A673 (cell line): ENCODE measurements around the gene CAPN5. TPM values are rescaled to one million over a fixed set of nuclear protein-coding genes. Genes with fewer than 3 reads are reported as not detected.
"Not testable (repeated sequence)": the region's sequence is repeated elsewhere in the genome, so short reads cannot be mapped to it uniquely, and the experiment has no call there.

Experiments used
- BruUV-seq: library from RNA; stranded (reverse); fragments of 400-500 nt; replicated peaks from 2 replicates; lab custom pipeline; 2021; lab: Mats Ljungman, UMichigan
- CTCF ChIA-PET: fragments of 300-600 bp; sonication (Branson Sonifier 250); formaldehyde crosslinking; loops from one replicate; lab custom pipeline; 2022; ENCODE audit warnings: antibody characterized with exemption; lab: Charles Lee
- POLR2A ChIA-PET: fragments of 300-600 bp; sonication (Branson Sonifier 250); formaldehyde crosslinking; loops from one replicate; lab custom pipeline; 2022; ENCODE audit warnings: antibody characterized with exemption; ENCODE audit not compliant: low non-redundant PET; lab: Charles Lee
- DNase-seq: peaks from one replicate; pipeline ENCODE4 v3.0.0-alpha.2; 2015; ENCODE audit warnings: low spot score
- H3K27ac ChIP-seq: fragments of 200-600 bp; sonication (generic); 2 replicates; pipeline ENCODE4 v1.5.1; 2016; ENCODE audit warnings: mixed run types, low read depth, mild to moderate bottlenecking, mixed read lengths, antibody characterized with exemption, low read length; ENCODE audit not compliant: poor library complexity, severe bottlenecking
- H3K27me3 ChIP-seq: fragments of 200-600 bp; sonication (generic); replicated peaks from 2 replicates; pipeline ENCODE4 v1.6.1; 2017; ENCODE audit warnings: mixed run types, low read depth, mild to moderate bottlenecking, mixed read lengths, antibody characterized with exemption, low read length; ENCODE audit not compliant: insufficient read depth, poor library complexity
- H3K36me3 ChIP-seq: fragments of 200-600 bp; sonication (generic); 2 replicates; pipeline ENCODE4 v1.6.1; 2016; ENCODE audit warnings: mixed run types, mild to moderate bottlenecking, mixed read lengths, antibody characterized with exemption, low read length; ENCODE audit not compliant: insufficient read depth, poor library complexity, severe bottlenecking
- H3K4me1 ChIP-seq: fragments of 200-600 bp; sonication (generic); 2 replicates; pipeline ENCODE4 v1.6.1; 2017; ENCODE audit warnings: mixed run types, mild to moderate bottlenecking, mixed read lengths, antibody characterized with exemption, low read length; ENCODE audit not compliant: insufficient read depth, poor library complexity, severe bottlenecking
- H3K4me3 ChIP-seq: fragments of 200-600 bp; sonication (generic); 2 replicates; pipeline ENCODE4 v1.5.1; 2016; ENCODE audit warnings: low read depth, mixed run types, mild to moderate bottlenecking, mixed read lengths, low read length; ENCODE audit not compliant: poor library complexity, severe bottlenecking
- H3K9me3 ChIP-seq: fragments of 200-600 bp; sonication (generic); 2 replicates; pipeline ENCODE4 v1.6.1; 2016; ENCODE audit warnings: mixed run types, low read depth, mild to moderate bottlenecking, mixed read lengths, antibody characterized with exemption, low read length; ENCODE audit not compliant: poor library complexity, severe bottlenecking
- EZH2 ChIP-seq: fragments of 200-600 bp; sonication (generic); IDR thresholded peaks from 2 replicates; pipeline ENCODE4 v1.6.1; 2017; ENCODE audit warnings: borderline replicate concordance, low read depth, mild to moderate bottlenecking, mixed read lengths, antibody characterized with exemption, low read length; ENCODE audit not compliant: poor library complexity, severe bottlenecking
- intact Hi-C: fragments of 100-400 bp; cut with micrococcal nuclease; formaldehyde crosslinking; loops from one replicate; pipeline ENCODE4 v1.10.0; 2022; ENCODE audit not compliant: unreplicated experiment
- total RNA-seq: library from RNA; stranded (reverse); gene quantifications from 2 replicates; pipeline ENCODE4 v1.2.3, GENCODE V29; 2021
- TF ChIP-seq, protein P1 (sequence below): fragments of 300-800, 200-600 bp; sonication (generic); conservative IDR thresholded peaks from 2 replicates; pipeline ENCODE4 v1.5.1; 2017; ENCODE audit warnings: low read depth, mild to moderate bottlenecking, antibody characterized with exemption, low read length, moderate library complexity, mixed read lengths

Gene CAPN5
- total RNA-seq, 1 experiment from 2014 or later, result 4.3 TPM

DNA sequence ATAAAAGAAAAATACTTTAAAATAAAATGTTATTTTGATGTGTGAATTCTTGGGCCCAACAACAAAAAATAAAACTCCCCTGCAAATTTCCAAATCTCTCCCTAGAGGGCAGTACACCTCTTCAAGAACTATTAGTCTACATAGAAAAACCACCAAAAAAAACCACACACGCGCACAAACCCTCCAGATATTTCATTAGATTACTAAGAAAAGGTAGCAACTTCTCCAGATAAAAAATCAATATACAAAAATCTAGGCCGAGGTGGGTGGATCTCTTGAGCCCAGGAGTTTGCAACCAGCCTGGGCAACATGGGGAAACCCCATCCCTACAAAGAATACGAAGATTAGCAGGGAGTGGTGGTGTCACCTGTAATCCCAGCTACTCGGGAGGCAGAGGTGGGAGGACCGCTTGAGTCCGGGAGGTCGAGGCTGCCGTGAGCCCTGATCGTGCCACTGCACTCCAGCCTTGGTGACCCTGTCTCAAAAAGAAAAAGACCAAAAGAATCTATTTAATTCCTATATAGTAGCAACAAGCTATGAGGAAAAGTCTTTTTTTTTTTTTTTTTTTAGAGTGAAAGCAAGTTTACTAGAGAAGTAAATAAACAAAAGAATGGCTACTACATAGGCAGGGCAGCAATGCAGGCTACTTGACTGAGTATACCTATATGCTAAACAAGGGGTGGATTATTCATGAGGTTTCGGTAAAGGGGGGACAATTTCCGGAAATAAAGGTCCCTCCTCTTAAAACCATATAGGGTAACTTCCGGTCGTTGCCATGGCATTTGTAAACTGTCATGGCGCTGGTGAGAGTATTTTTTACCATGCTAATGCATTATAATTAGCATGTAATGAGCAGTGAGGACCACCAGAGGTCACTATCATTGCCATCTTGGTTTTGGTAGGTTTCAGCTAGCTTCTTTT is 19.5 kb upstream of the CAPN5 start:
- DNase-seq, result peak; percentile 97
- no peak for TF ChIP-seq EZH2
- TF ChIP-seq, protein P1, sequence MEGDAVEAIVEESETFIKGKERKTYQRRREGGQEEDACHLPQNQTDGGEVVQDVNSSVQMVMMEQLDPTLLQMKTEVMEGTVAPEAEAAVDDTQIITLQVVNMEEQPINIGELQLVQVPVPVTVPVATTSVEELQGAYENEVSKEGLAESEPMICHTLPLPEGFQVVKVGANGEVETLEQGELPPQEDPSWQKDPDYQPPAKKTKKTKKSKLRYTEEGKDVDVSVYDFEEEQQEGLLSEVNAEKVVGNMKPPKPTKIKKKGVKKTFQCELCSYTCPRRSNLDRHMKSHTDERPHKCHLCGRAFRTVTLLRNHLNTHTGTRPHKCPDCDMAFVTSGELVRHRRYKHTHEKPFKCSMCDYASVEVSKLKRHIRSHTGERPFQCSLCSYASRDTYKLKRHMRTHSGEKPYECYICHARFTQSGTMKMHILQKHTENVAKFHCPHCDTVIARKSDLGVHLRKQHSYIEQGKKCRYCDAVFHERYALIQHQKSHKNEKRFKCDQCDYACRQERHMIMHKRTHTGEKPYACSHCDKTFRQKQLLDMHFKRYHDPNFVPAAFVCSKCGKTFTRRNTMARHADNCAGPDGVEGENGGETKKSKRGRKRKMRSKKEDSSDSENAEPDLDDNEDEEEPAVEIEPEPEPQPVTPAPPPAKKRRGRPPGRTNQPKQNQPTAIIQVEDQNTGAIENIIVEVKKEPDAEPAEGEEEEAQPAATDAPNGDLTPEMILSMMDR, result peak; percentile 82
- H3K9me3 ChIP-seq, result no peaks in the 10 kb centered on the region
- ChIA-PET CTCF (interaction anchor here (0.6 to 2.4 kb wide), 32 partner anchors 12 to 1796 kb away, joined by 3 to 63 read pairs (median 5); partner anchors contain the start of gene CAPN5), POLR2A (interaction anchor here (0.6 kb wide), 2 partner anchors 44 to 251 kb away, joined by 3 to 5 read pairs; no protein-coding TSS in a partner anchor)
- no peaks in the 10 kb centered on the region for H3K27me3 ChIP-seq
- intact Hi-C loops, result loop anchor here (1.0 to 2.0 kb wide), 2 partner anchors 44 to 142 kb away; no protein-coding TSS in a partner anchor
- no TSS peak for BruUV-seq
- H3K4me1 ChIP-seq, result peaks cover 12% of the 10 kb centered on the region
- H3K27ac ChIP-seq, result peak overlapping the region; percentile 10
- peak overlapping the region; percentile 47 for H3K4me3 ChIP-seq
- H3K36me3 ChIP-seq, result no peaks in the 10 kb centered on the region

DNA sequence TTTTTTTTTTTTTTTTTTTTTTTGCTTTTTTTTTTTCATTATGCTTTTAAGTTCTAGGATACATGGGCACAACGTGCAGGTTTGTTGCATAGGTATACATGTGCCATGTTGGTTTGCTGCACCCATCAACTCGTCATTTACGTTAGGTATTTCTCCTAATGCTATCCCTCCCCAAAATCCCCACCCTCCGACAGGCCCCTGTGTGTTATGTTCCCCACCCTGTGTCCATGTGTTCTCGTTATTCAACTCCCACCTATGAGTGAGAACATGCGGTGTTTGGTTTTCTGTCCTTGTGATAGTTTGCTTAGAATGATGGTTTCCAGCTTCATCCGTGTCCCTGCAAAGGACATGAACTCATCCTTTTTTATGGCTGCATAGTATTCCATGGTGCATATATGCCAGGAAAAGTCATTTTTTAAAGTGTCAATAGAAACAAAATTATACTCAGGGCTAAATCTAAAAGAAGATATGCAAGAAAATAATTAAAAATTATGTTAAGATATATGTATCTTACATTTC is 18.8 kb upstream of the CAPN5 start:
- not testable (repeated sequence) for H3K4me3 ChIP-seq, DNase-seq, BruUV-seq, H3K27ac ChIP-seq, H3K36me3 ChIP-seq, H3K9me3 ChIP-seq, H3K27me3 ChIP-seq
- CTCF ChIA-PET, result interaction anchor here (0.6 to 2.4 kb wide), 30 partner anchors 13 to 1797 kb away, joined by 3 to 63 read pairs (median 5); partner anchors contain the start of gene CAPN5
- POLR2A ChIA-PET, result interaction anchor here (0.6 kb wide), 1 partner anchor 250 kb away, joined by 5 read pairs; no protein-coding TSS in a partner anchor
- H3K4me1 ChIP-seq, result peaks cover 12% of the 10 kb centered on the region
- intact Hi-C loops, result loop anchor here (1.0 to 2.0 kb wide), 2 partner anchors 43 to 141 kb away; no protein-coding TSS in a partner anchor

DNA sequence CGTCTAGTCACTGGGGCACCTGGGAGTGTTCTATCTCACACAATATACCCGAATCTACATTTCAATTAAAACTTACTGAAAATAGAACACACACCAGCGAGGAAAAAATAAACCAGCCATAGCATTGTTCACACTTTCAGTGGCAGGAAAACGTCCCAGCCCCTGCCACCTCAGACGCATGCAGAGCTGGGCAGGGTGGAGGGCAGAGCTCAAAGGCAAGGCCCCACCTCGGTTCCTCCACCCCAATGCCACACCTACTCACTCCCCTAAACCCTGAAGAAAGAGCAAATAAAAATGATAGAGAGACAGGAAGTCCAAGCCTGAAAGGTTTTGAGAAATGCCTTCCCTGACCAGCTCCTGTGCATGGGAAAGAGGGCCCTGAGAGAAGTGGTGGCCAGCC is 17.7 kb upstream of the CAPN5 start:
- TF ChIP-seq EZH2, result no peak
- TF ChIP-seq, protein P1, result no peak
- no peak for DNase-seq
- no TSS peak for BruUV-seq
- Histone ChIP-seq H3K36me3 (no peaks in the 10 kb centered on the region), H3K27me3 (no peaks in the 10 kb centered on the region), H3K4me3 (no peak overlapping the region), H3K9me3 (no peaks in the 10 kb centered on the region), H3K27ac (no peak overlapping the region), H3K4me1 (peaks cover 12% of the 10 kb centered on the region)
- POLR2A ChIA-PET, result no interaction called here
- CTCF ChIA-PET, result interaction anchor here (0.7 to 2.4 kb wide), 2 partner anchors 42 to 478 kb away, joined by 3 to 63 read pairs; no protein-coding TSS in a partner anchor
- intact Hi-C loops, result no loop called here
